WERI-Rb-1 (cell line): ENCODE measurements around the gene AGBL1.

Experiments used
- DNase-seq: peaks from one replicate; pipeline ENCODE4 v3.0.0-alpha.2; 2020
- H3K27ac ChIP-seq: fragments of 250-450 bp; sonication (Bioruptor Pico); 2 replicates; pipeline ENCODE4 v1.5.1; 2020; ENCODE audit warnings: mild to moderate bottlenecking, moderate library complexity
- H3K27me3 ChIP-seq: fragments of 250-450 bp; sonication (Bioruptor Pico); 2 replicates; pipeline ENCODE4 v1.5.1; 2021; ENCODE audit warnings: mild to moderate bottlenecking, low read depth, moderate library complexity; ENCODE audit not compliant: insufficient read depth, severe bottlenecking
- H3K36me3 ChIP-seq: fragments of 250-450 bp; sonication (Bioruptor Pico); 2 replicates; pipeline ENCODE4 v1.5.1; 2020; ENCODE audit warnings: mild to moderate bottlenecking, moderate library complexity
- H3K4me3 ChIP-seq: 2 replicates; pipeline ENCODE4 v1.5.1; 2011; ENCODE audit warnings: low read depth, mild to moderate bottlenecking, control low read depth, low read length
- H3K9me3 ChIP-seq: fragments of 250-450 bp; sonication (Bioruptor Pico); 2 replicates; pipeline ENCODE4 v1.5.1; 2021; ENCODE audit warnings: mild to moderate bottlenecking, moderate library complexity; ENCODE audit not compliant: severe bottlenecking
- TF ChIP-seq, protein P1 (sequence below): IDR thresholded peaks from 2 replicates; pipeline ENCODE4 v1.5.1; 2011; ENCODE audit warnings: low read depth, mild to moderate bottlenecking, control low read depth, inconsistent platforms, low read length

The AGBL1 gene

DNA sequence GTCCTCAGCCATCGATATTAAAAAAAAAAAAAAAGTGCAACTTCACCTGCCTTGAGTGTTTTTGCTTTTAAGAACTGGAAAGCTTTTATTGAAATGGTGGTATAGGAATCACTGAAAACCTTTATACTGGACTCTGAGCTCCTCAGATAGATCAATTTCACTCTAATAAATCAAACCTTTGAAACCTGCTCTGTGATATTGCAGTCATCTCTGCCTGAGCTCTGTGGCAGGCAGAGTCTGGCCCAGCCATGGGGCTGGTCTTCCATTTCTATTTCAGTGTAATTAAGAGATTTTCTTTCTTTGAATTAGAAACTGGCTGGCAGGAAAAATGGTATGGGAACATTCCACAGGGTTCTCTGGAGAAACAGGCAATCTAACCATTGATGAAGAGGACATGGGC lies 762.5 kb downstream of the AGBL1 start:
- Histone ChIP-seq H3K4me3 (no peak overlapping the region), H3K9me3 (no peaks in the 10 kb centered on the region), H3K27ac (no peak overlapping the region), H3K36me3 (no peaks in the 10 kb centered on the region), H3K27me3 (peaks cover 49% of the 10 kb centered on the region)
- no peak for DNase-seq
- TF ChIP-seq, protein P1, sequence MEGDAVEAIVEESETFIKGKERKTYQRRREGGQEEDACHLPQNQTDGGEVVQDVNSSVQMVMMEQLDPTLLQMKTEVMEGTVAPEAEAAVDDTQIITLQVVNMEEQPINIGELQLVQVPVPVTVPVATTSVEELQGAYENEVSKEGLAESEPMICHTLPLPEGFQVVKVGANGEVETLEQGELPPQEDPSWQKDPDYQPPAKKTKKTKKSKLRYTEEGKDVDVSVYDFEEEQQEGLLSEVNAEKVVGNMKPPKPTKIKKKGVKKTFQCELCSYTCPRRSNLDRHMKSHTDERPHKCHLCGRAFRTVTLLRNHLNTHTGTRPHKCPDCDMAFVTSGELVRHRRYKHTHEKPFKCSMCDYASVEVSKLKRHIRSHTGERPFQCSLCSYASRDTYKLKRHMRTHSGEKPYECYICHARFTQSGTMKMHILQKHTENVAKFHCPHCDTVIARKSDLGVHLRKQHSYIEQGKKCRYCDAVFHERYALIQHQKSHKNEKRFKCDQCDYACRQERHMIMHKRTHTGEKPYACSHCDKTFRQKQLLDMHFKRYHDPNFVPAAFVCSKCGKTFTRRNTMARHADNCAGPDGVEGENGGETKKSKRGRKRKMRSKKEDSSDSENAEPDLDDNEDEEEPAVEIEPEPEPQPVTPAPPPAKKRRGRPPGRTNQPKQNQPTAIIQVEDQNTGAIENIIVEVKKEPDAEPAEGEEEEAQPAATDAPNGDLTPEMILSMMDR = no peak

DNA sequence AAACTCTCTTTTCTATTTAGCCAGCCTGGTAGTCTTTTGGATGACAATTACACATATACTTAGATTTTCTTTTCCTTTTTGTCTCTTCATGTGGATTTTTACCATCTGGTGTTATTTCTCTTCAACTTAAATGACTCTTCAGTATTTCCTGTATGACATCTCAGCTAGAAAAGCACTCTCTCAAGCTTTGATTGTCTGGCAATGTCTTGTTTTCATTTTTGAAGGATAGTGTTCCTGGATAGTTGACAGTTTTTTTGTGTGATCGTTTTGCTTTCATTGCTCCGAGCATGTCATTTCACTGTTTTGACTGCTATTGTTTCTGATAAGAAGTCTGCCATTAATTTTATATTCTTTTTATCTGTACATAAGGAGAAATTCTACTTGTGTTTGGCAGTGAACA lies 766.4 kb downstream of the AGBL1 start:
- TF ChIP-seq, protein P1 = no peak
- no peaks in the 10 kb centered on the region for H3K9me3 ChIP-seq
- H3K27me3 ChIP-seq = peaks cover 40% of the 10 kb centered on the region
- no peak overlapping the region for H3K4me3 ChIP-seq
- H3K27ac ChIP-seq = no peak overlapping the region
- H3K36me3 ChIP-seq = no peaks in the 10 kb centered on the region
- DNase-seq = no peak

DNA sequence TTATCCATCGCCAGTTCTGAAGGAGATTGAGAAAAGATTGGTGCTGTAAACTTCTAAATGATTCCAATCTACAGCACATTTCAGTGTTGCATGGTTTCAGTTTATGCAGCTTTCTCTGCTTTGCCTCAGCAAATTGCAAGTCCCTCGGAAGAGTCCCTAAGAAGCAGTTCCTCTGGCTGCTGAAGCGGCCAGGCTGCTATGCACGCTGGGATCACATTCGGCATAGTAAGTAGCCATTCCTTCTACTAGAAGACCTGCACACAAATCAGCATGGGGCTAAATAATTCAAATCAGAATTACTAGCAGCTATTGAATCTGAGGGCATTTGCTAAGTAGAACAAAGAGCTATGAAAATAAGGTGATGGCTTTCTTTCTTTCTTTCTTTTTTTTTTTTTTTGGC lies 769.5 kb downstream of the AGBL1 start:
- Histone ChIP-seq H3K9me3 (no peaks in the 10 kb centered on the region), H3K4me3 (no peak overlapping the region), H3K27ac (no peak overlapping the region), H3K36me3 (no peaks in the 10 kb centered on the region), H3K27me3 (peaks cover 28% of the 10 kb centered on the region)
- no peak for DNase-seq
- TF ChIP-seq, protein P1 = no peak

DNA sequence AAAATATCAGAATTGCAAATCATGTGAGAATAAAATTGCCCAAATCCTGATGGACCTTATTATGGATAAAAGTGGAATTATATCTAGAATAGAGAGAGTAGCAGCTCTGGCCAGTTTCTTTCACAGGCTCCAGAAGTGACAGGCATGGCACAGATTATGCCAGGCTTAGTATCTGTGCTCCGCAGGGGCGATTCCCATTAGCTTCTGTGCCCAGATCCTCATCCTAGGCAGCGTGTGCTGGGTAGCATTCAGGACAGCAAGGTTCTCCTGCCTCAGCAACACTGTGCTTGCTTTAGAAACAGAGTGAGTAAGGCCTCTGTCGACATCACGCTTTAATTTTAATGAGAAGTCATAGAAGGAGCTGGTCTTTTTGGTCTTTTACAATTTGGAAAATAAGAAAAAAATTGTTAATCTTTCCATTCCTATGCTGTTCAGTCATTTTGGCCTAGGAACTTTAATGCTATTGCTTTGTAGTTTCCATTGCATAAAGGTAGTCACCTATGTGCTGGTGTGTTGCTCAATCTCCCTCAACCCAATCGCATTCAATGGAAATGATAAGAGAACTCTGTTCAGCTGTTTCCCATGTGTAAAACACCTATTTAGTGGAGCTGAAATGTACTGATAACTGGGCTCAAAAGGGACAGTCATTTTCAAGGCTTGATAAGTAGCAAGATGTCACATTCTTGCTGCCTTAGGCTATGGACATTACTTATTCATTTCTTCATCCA lies 770.1 kb downstream of the AGBL1 start:
- H3K9me3 ChIP-seq = no peaks in the 10 kb centered on the region
- no peak for DNase-seq
- no peak overlapping the region for H3K27ac ChIP-seq
- H3K27me3 ChIP-seq = peaks cover 26% of the 10 kb centered on the region
- TF ChIP-seq, protein P1 = no peak
- H3K4me3 ChIP-seq = no peak overlapping the region
- H3K36me3 ChIP-seq = no peaks in the 10 kb centered on the region

DNA sequence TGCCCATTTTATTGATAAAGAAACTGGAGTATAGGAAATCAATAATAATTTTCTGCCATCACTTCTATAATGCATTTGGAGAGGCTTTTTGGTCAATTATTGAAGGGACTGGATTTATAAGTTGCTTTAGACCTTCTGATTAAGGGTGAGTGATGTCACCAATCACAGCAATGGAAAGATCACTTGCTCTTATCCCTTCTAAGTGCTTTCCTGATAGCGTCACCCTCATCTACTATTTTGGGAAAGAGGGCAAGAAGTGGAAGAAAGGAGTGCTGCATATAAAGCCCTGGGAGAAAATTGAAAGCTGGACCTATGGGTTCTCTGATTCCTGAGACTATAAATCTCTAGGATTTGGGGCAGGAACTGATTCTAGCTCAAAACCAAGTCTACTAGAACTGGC lies 771.3 kb downstream of the AGBL1 start:
- Histone ChIP-seq H3K27me3 (peaks cover 22% of the 10 kb centered on the region), H3K4me3 (no peak overlapping the region), H3K36me3 (no peaks in the 10 kb centered on the region), H3K27ac (no peak overlapping the region), H3K9me3 (no peaks in the 10 kb centered on the region)
- TF ChIP-seq, protein P1 = no peak
- no peak for DNase-seq

DNA sequence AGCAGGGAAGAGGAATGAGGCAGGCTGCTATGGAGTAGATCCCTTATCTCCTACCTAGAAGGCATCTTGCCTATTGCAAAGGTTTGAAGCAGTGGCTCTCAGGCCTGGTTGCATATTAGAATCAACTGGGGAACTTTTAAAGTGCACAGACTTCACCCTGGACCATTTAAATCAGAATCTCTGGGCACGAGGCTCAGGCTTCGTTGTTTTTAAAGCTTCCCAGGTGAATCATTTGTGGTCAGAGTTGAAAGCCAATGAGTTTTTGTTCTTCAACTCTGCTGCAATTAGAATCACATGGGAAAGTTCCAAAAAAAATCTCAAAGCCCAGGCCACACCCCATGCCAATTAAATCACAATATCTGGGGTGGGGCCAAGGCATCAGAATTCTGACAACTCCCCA lies 773.1 kb downstream of the AGBL1 start:
- TF ChIP-seq, protein P1 = no peak
- no peak for DNase-seq
- Histone ChIP-seq H3K27me3 (peaks cover 25% of the 10 kb centered on the region), H3K9me3 (no peaks in the 10 kb centered on the region), H3K36me3 (no peaks in the 10 kb centered on the region), H3K27ac (no peak overlapping the region), H3K4me3 (no peak overlapping the region)
